Gastrocnemius medialis (tissue), 4 donors: ENCODE data around the gene FBXW4.
"Not testable (repeated sequence)": the region's sequence is repeated elsewhere in the genome, so short reads cannot be mapped to it uniquely, and the experiment has no call there.

ENCODE experiments used
- POLR2A ChIP-seq, 2 donors: fragments of 450-650 bp; IDR thresholded peaks; one replicate each; pipeline ENCODE4 v1.6.1; 2017; ENCODE audit warnings: antibody characterized with exemption in 2 of 2, mild to moderate bottlenecking in 2 of 2, moderate library complexity in 2 of 2
- TF ChIP-seq, protein P1 (sequence below), 5 experiments: fragments of 450-650 bp in 3 of 5; fragments of 200-600 bp in 2 of 5; sonication (generic) in 2 of 5; IDR thresholded peaks in 4 of 5; conservative IDR thresholded peaks in 1 of 5; 1 replicate in 4 of 5; 2 replicates in 1 of 5; pipeline ENCODE4 v1.5.1; 2016 to 2019; ENCODE audit warnings: antibody characterized with exemption in 5 of 5, mild to moderate bottlenecking in 3 of 5, moderate library complexity in 3 of 5

DNA sequence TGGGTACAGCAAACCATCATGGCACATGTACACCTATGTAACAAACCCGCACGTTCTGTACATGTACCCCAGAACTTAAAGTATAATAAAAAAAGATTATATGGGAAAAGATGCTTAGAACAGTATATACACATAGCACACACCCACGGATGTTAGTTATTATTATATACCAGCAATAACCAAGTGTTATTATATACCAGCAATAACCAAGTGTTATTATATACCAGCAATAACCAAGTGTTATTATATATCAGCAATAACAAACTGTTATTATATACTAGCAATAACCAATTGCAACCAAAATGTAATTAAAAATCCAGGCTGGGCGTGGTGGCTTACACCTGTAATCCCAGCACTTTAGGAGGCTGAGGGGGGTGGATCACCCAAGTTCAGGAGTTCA, 61.5 kb downstream of the FBXW4 start:
- TF ChIP-seq, protein P1, sequence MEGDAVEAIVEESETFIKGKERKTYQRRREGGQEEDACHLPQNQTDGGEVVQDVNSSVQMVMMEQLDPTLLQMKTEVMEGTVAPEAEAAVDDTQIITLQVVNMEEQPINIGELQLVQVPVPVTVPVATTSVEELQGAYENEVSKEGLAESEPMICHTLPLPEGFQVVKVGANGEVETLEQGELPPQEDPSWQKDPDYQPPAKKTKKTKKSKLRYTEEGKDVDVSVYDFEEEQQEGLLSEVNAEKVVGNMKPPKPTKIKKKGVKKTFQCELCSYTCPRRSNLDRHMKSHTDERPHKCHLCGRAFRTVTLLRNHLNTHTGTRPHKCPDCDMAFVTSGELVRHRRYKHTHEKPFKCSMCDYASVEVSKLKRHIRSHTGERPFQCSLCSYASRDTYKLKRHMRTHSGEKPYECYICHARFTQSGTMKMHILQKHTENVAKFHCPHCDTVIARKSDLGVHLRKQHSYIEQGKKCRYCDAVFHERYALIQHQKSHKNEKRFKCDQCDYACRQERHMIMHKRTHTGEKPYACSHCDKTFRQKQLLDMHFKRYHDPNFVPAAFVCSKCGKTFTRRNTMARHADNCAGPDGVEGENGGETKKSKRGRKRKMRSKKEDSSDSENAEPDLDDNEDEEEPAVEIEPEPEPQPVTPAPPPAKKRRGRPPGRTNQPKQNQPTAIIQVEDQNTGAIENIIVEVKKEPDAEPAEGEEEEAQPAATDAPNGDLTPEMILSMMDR (IDR thresholded peaks at IDR 0.05 in 4 of 5, conservative IDR thresholded peaks at IDR 0.05 in 1 of 5): not testable (repeated sequence)
- not testable (repeated sequence) for TF ChIP-seq POLR2A (IDR thresholded peaks at IDR 0.05)
